ENCODE measurements around the gene TSC22D4.

The TSC22D4 gene

GRCh38 chr7:100427762-100428198 is 51.2 kb downstream of the TSC22D4 start:
- in situ Hi-C loops (cut with HindIII; ENCODE audit: low sequenced_read_pairs), result no loop called here
- TF ChIP-seq CTCF (IDR thresholded peaks at IDR 0.05; ENCODE audit: low read depth, low read length), result no peak
- peak overlapping the region; percentile 65 for H3K4me3 ChIP-seq (ENCODE audit: low read depth, low read length)
- no peak for DNase-seq (ENCODE audit: low read depth, low spot score)

GRCh38 chr7:100426516-100426915 is 52.5 kb downstream of the TSC22D4 start:
- DNase-seq (ENCODE audit: low read depth, low spot score), result no peak
- TF ChIP-seq CTCF (IDR thresholded peaks at IDR 0.05; ENCODE audit: low read depth, low read length), result no peak
- in situ Hi-C loops (cut with HindIII; ENCODE audit: low sequenced_read_pairs), result no loop called here

GRCh38 chr7:100425347-100425746 is 53.7 kb downstream of the TSC22D4 start:
- DNase-seq (ENCODE audit: low read depth, low spot score), result no peak
- TF ChIP-seq CTCF (IDR thresholded peaks at IDR 0.05; ENCODE audit: low read depth, low read length), result no peak
- H3K4me3 ChIP-seq (ENCODE audit: low read depth, low read length), result no peak overlapping the region
- in situ Hi-C loops (cut with HindIII; ENCODE audit: low sequenced_read_pairs), result no loop called here

More at GRCh38 chr7:100426516-100426915, 52.5 kb downstream of the TSC22D4 start:
- H3K4me3 ChIP-seq (ENCODE audit: low read depth, low read length), result no peak overlapping the region

- in situ Hi-C loops (cut with HindIII; ENCODE audit: low sequenced_read_pairs), result no loop called here
- DNase-seq (ENCODE audit: low read depth, low spot score), result no peak
- TF ChIP-seq CTCF (IDR thresholded peaks at IDR 0.05; ENCODE audit: low read depth, low read length), result no peak
- no peak overlapping the region for H3K4me3 ChIP-seq (ENCODE audit: low read depth, low read length)
These were observed 55.7 kb downstream of the TSC22D4 start for GRCh38 chr7:100423315-100423714.

GRCh38 chr7:100419660-100420226 is 59.3 kb downstream of the TSC22D4 start:
- in situ Hi-C loops (cut with HindIII; ENCODE audit: low sequenced_read_pairs), result no loop called here
- DNase-seq (ENCODE audit: low read depth, low spot score), result no peak
- no peak overlapping the region for H3K4me3 ChIP-seq (ENCODE audit: low read depth, low read length)
- no peak for TF ChIP-seq CTCF (IDR thresholded peaks at IDR 0.05; ENCODE audit: low read depth, low read length)

GRCh38 chr7:100418930-100419659 is 59.9 kb downstream of the TSC22D4 start:
- no peak overlapping the region for H3K4me3 ChIP-seq (ENCODE audit: low read depth, low read length)
- TF ChIP-seq CTCF (IDR thresholded peaks at IDR 0.05; ENCODE audit: low read depth, low read length), result no peak
- DNase-seq (ENCODE audit: low read depth, low spot score), result no peak
- in situ Hi-C loops (cut with HindIII; ENCODE audit: low sequenced_read_pairs), result no loop called here
